Measurements from ENCODE around the gene MAML3. TPM values are rescaled to one million over a fixed set of nuclear protein-coding genes. Genes with fewer than 3 reads are reported as not detected.

MAML3 gene
- total and polyA plus RNA-seq, 9 donors: 11.1 to 23.8 (median 14.9) TPM

DNA sequence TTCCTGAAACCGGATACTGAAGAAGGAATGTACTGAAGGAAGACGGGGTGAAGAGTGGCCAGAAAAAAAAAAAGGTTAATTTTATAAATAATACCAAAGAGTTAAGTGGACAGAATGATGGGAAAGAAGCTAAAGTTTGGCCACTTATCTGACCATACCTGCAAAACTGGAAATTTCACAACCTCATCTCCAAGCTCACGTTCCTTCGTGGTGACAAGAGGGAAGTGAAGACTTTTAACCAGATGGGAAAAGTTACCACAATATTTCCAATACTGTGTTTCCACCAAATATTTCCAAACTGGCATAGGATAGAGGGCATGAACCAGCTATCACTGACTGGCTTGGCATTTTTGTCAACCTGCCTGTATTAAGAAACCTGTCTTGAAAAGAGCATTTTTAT, 56.4 kb downstream of the MAML3 start:
- H3K27ac ChIP-seq: peak overlapping the region in 1 of 2 donors; percentile 44
- intact Hi-C loops (cut with DNase I): no loop called here
- H3K27me3 ChIP-seq: no peaks in the 10 kb centered on the region
- H3K9me3 ChIP-seq: no peaks in the 10 kb centered on the region
- WGBS, 3 donors: 39 to 63% (median 52%) methylated on average over 4 of the region's 4 CpGs
- no peak overlapping the region for H3K4me3 ChIP-seq
- TF ChIP-seq, protein P1, sequence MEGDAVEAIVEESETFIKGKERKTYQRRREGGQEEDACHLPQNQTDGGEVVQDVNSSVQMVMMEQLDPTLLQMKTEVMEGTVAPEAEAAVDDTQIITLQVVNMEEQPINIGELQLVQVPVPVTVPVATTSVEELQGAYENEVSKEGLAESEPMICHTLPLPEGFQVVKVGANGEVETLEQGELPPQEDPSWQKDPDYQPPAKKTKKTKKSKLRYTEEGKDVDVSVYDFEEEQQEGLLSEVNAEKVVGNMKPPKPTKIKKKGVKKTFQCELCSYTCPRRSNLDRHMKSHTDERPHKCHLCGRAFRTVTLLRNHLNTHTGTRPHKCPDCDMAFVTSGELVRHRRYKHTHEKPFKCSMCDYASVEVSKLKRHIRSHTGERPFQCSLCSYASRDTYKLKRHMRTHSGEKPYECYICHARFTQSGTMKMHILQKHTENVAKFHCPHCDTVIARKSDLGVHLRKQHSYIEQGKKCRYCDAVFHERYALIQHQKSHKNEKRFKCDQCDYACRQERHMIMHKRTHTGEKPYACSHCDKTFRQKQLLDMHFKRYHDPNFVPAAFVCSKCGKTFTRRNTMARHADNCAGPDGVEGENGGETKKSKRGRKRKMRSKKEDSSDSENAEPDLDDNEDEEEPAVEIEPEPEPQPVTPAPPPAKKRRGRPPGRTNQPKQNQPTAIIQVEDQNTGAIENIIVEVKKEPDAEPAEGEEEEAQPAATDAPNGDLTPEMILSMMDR (IDR thresholded peaks at IDR 0.05): no peak
- TF ChIP-seq EP300 (IDR thresholded peaks at IDR 0.05) (no peak), POLR2A (IDR thresholded peaks at IDR 0.05) (no peak)
- H3K36me3 ChIP-seq: no peaks in the 10 kb centered on the region
- no peak for DNase-seq
- H3K4me1 ChIP-seq (ENCODE audit: insufficient read depth): peaks cover 16% of the 10 kb centered on the region

DNA sequence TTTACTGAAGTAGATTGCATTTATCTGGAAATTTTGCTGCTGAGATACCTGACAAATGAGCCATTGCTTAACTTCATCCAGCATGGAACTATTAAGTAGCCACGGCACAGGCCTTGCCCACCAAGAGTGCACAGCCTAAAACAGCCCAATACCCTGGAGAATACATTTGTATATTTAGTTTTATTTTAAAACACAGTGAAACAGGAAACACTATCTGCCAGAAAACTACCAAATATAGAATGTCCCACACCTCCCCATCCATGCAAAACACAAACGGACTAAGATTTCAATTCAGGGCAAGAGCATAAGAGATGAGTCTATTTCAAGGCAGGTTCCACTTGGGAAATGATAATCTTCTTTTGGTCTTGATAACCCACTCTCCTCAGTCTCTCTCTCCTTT, 57.1 kb downstream of the MAML3 start:
- no peak for DNase-seq
- intact Hi-C loops (cut with DNase I): no loop called here
- no peaks in the 10 kb centered on the region for H3K9me3 ChIP-seq
- WGBS, 3 donors: 10 to 23% (median 12%) methylated on average over 2 of the region's 2 CpGs
- TF ChIP-seq POLR2A (IDR thresholded peaks at IDR 0.05): no peak
- TF ChIP-seq EP300 (IDR thresholded peaks at IDR 0.05): no peak
- TF ChIP-seq, protein P1 (IDR thresholded peaks at IDR 0.05): no peak
- no peaks in the 10 kb centered on the region for H3K36me3 ChIP-seq
- peaks cover 16% of the 10 kb centered on the region for H3K4me1 ChIP-seq (ENCODE audit: insufficient read depth)
- no peak overlapping the region for H3K4me3 ChIP-seq
- H3K27me3 ChIP-seq: no peaks in the 10 kb centered on the region
- peak overlapping the region in 1 of 2 donors; percentile 44 for H3K27ac ChIP-seq

DNA sequence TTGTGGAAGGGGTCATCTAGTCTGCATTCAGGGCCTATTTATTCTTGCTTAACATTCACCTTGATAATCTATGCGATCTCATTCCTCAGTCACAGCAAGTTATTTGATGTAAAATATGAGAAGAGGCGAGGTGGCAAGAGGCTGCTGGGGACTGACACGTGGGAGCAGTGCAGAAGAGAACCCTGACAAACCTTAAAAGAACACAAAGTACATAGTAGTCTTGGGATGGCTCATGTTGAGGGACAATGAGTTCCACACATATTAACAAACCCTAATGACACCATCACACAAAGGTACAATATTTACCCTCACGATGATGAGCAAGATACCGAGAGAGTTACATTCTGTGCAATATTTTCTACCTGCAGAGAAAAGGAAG, 57.5 kb downstream of the MAML3 start:
- WGBS, 3 donors: 86 to 93% (median 89%) methylated on average over 5 of the region's 5 CpGs
- H3K4me3 ChIP-seq: no peak overlapping the region
- H3K4me1 ChIP-seq (ENCODE audit: insufficient read depth): peaks cover 18% of the 10 kb centered on the region
- peak overlapping the region in 1 of 2 donors; percentile 44 for H3K27ac ChIP-seq
- H3K9me3 ChIP-seq: no peaks in the 10 kb centered on the region
- no peaks in the 10 kb centered on the region for H3K36me3 ChIP-seq
- TF ChIP-seq, protein P1 (IDR thresholded peaks at IDR 0.05): no peak
- no peak for TF ChIP-seq EP300 (IDR thresholded peaks at IDR 0.05)
- TF ChIP-seq POLR2A (IDR thresholded peaks at IDR 0.05): no peak
- no peak for DNase-seq
- H3K27me3 ChIP-seq: no peaks in the 10 kb centered on the region
- intact Hi-C loops (cut with DNase I): no loop called here

DNA sequence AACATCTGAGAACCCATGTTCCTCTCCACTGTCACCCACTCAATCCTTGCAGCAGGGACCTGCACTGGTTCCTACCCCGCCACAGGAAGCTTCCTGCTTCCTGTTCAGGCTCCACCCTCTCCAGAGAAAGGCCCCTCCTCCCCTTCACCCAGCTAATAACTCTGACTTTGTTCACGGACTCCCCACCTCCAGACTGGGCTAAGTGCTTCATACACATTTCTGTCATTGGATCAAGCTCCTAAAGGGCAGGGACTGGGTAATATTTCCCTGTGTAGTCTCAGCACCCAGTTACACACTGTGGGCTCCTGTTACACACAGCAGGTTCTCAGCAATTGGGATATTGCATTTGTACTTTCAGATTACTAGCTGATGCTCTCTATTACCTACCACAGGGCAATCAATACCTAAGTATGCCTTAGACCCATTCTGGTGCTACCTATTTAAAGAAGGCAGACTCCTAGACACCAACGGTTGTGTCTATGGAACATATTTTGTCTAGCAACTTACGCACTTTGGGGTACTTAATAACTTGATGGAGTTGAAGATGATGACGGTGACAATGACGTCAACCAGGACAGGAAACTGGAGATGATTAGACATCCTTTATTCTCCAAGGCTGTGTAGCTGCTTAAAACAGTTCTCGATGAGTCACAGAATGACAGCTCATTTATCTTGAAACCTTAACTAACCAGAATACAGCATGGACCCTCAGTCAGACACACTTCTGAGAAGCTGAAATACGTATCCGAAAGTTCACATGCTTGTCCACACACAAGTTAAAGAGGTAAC, 58.1 kb downstream of the MAML3 start:
- Histone ChIP-seq H3K27ac (peak overlapping the region in 1 of 2 donors; percentile 44), H3K9me3 (no peaks in the 10 kb centered on the region), H3K27me3 (no peaks in the 10 kb centered on the region), H3K4me3 (no peak overlapping the region), H3K4me1 (ENCODE audit: insufficient read depth) (peaks cover 18% of the 10 kb centered on the region), H3K36me3 (no peaks in the 10 kb centered on the region)
- intact Hi-C loops (cut with DNase I): no loop called here
- TF ChIP-seq, protein P1 (IDR thresholded peaks at IDR 0.05): no peak
- TF ChIP-seq EP300 (IDR thresholded peaks at IDR 0.05): no peak
- no peak for TF ChIP-seq POLR2A (IDR thresholded peaks at IDR 0.05)
- WGBS, 3 donors: 74 to 85% (median 81%) methylated on average over 9 of the region's 9 CpGs
- no peak for DNase-seq
